GM12878 (cell line): ENCODE data around the gene HNRNPH1. TPM values are rescaled to one million over a fixed set of nuclear protein-coding genes. Genes with fewer than 3 reads are reported as not detected.
A peak's percentile ranks its signal among the peaks of the same experiment; 100 is the strongest.

Experiments used
- ATAC-seq: fragments of 200-7000 bp; cut with Tn5 transposase; 3 replicates; pipeline ENCODE4 v1.9.1; 2020; ENCODE audit warnings: mild to moderate bottlenecking, moderate library complexity
- BruUV-seq: library from RNA; stranded (reverse); fragments of 400-500 nt; replicated peaks from 2 replicates; lab custom pipeline; 2021; lab: Mats Ljungman, UMichigan
- CTCF ChIA-PET: fragments of 300-600 bp; sonication (Branson Sonifier 250); formaldehyde crosslinking; extraction: SDS; loops from one replicate; lab custom pipeline; 2021; ENCODE audit warnings: inconsistent platforms; lab: Yijun Ruan, JAX
- POLR2A ChIA-PET: fragments of 350-600 bp; formaldehyde crosslinking; extraction: SDS; loops from one replicate; lab custom pipeline; 2021; ENCODE audit warnings: inconsistent platforms; lab: Charles Lee
- RAD21 ChIA-PET: fragments of 300-600 bp; sonication (Branson Sonifier 250); formaldehyde crosslinking; loops from one replicate; lab custom pipeline; 2023; ENCODE audit warnings: antibody characterized with exemption; ENCODE audit not compliant: unreplicated experiment; lab: Charles Lee
- SMC1A ChIA-PET: fragments of 300-600 bp; sonication (Branson Sonifier 250); formaldehyde crosslinking; loops from one replicate; lab custom pipeline; 2023; ENCODE audit not compliant: unreplicated experiment, uncharacterized antibody; lab: Charles Lee
- DNase-seq: peaks from one replicate; pipeline ENCODE4 v3.0.0-alpha.2; 2011; ENCODE audit warnings: low read depth, low spot score
- FAIRE-seq: peaks from 3 replicates; lab custom pipeline; 2011; peaks lifted over from hg19 to GRCh38; lab: Jason Lieb, UNC
- H2AFZ ChIP-seq: 2 replicates; pipeline ENCODE4 v1.6.0; 2011; ENCODE audit warnings: low read depth, low read length, control low read depth; ENCODE audit not compliant: control insufficient read depth
- H3K27ac ChIP-seq: 2 replicates; pipeline ENCODE4 v1.5.1; 2011; ENCODE audit warnings: control low read depth; ENCODE audit not compliant: control insufficient read depth, insufficient read depth
- H3K27me3 ChIP-seq, 2 experiments: replicated peaks in 1 of 2; 2 replicates each; pipeline versions ENCODE4 v1.6.0 to v1.6.1; 2011; ENCODE audit warnings: low read length in 1 of 2; ENCODE audit not compliant: control insufficient read depth in 2 of 2, insufficient read depth in 2 of 2
- H3K36me3 ChIP-seq, 2 experiments: 2 replicates each; pipeline ENCODE4 v1.5.1; 2011; ENCODE audit warnings: low read length in 1 of 2; ENCODE audit not compliant: control insufficient read depth in 2 of 2, insufficient read depth in 2 of 2
- H3K4me1 ChIP-seq: 2 replicates; pipeline ENCODE4 v1.6.1; 2011; ENCODE audit warnings: mild to moderate bottlenecking, low read length, moderate library complexity, mixed read lengths; ENCODE audit not compliant: control insufficient read depth, insufficient read depth
- H3K4me2 ChIP-seq: 2 replicates; pipeline ENCODE4 v1.6.0; 2011; ENCODE audit warnings: control low read depth; ENCODE audit not compliant: control insufficient read depth, insufficient read depth
- H3K4me3 ChIP-seq: fragments of 200-600 bp; sonication (generic); 2 replicates; pipeline ENCODE4 v1.5.1; 2016
- H3K79me2 ChIP-seq: 2 replicates; pipeline ENCODE4 v1.6.0; 2011; ENCODE audit warnings: low read length; ENCODE audit not compliant: control insufficient read depth, insufficient read depth
- H3K9ac ChIP-seq: 2 replicates; pipeline ENCODE4 v1.8.0; 2011; ENCODE audit warnings: low read length, control low read depth, mixed read lengths; ENCODE audit not compliant: control insufficient read depth, insufficient read depth
- H3K9me3 ChIP-seq: replicated peaks from 3 replicates; pipeline ENCODE4 v1.5.1; 2011; ENCODE audit warnings: mild to moderate bottlenecking, low read length; ENCODE audit not compliant: control insufficient read depth, insufficient read depth
- H4K20me1 ChIP-seq: 2 replicates; pipeline ENCODE4 v1.6.0; 2011; ENCODE audit not compliant: control insufficient read depth, insufficient read depth
- FOXM1 ChIP-seq: IDR thresholded peaks from 2 replicates; pipeline ENCODE4 v1.6.1; 2012; ENCODE audit warnings: low read depth, mild to moderate bottlenecking, inconsistent platforms, low read length, moderate library complexity
- MTA2 ChIP-seq: fragments of 450-650 bp; IDR thresholded peaks from 2 replicates; pipeline ENCODE4 v1.6.1; 2016; ENCODE audit warnings: low read depth, mild to moderate bottlenecking, moderate library complexity
- RAD51 ChIP-seq: fragments of 450-650 bp; IDR thresholded peaks from 2 replicates; pipeline ENCODE4 v1.6.1; 2016; ENCODE audit warnings: moderate library complexity, mild to moderate bottlenecking, inconsistent platforms
- WGBS: methylation state at CpG from one replicate; pipeline ENCODE4 v1.1.6; 2016; ENCODE audit warnings: low lambda C conversion rate; ENCODE audit not compliant: insufficient replicate concordance, insufficient coverage; ENCODE audit errors: missing lambda C conversion rate; 5-methylcytosine and 5-hydroxymethylcytosine counted together
- in situ Hi-C: fragments of 300-500 bp; cut with MboI; formaldehyde crosslinking; loops from 9 replicates; pipeline ENCODE4 v1.14.3; 2018; ENCODE audit warnings: mixed read lengths
- intact Hi-C: fragments of 100-400 bp; cut with micrococcal nuclease; formaldehyde crosslinking; loops from one replicate; pipeline ENCODE4 v1.14.2; 2022; ENCODE audit not compliant: unreplicated experiment
- polyA plus RNA-seq, 11 experiments: library from polyadenylated mRNA; depleted of rRNA in 4 of 11; unstranded in 6 of 11; stranded (reverse) in 5 of 11; fragments of >200 nt; fragmentation: Nextera tagmentation in 4 of 11; fragmentation: Illumina TruSeq in 1 of 11; extraction: Ambion mirVana in 4 of 11; extraction: Trizol in 1 of 11; gene quantifications; 1 replicate in 1 of 11; 2 replicates in 10 of 11; pipeline versions ENCODE4 v1.2.1 to v1.2.3, GENCODE V29; 2011 to 2016; ENCODE audit warnings: inconsistent platforms in 2 of 11, missing spikeins in 2 of 11, low read depth in 1 of 11
- total RNA-seq, 4 experiments: library from RNA; depleted of rRNA in 3 of 4; stranded (reverse); fragments of >200 nt in 3 of 4; fragmentation: Illumina TruSeq in 1 of 4; extraction: Trizol in 1 of 4; gene quantifications; 2 replicates each; pipeline versions ENCODE4 v1.2.1 to v1.2.3, GENCODE V29; 2013 to 2021
- TF ChIP-seq, protein P1 (sequence below): fragments of 450-650 bp; formaldehyde crosslinking; IDR thresholded peaks from 2 replicates; pipeline ENCODE4 v1.5.0; 2022; ENCODE audit warnings: mild to moderate bottlenecking, missing genetic modification characterization

The HNRNPH1 gene
- total and polyA plus RNA-seq, 10 of the 15 experiments (the other 5 are each of a cell fraction or from before 2014, with no cell fraction given): 184 to 780 (median 690) TPM

DNA sequence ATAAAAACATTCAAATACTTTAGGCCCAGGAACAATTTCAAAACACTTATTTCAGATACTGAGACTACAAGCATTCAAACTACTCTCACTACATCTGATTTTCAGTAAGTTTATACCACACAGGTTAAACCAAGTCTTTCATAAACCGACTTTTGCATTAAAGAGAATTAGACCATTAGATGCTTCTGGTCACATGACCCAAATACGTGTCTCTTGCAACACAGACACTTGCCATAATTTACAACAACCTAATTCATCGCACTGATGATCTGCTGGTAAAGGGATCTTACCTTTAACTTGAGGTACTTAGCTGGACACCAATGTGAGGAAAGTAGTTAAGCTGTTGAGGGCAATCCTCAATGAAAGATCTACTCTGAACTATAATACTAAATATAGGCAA lies 3.2 kb downstream of the HNRNPH1 start:
- ChIA-PET POLR2A (interaction anchor here (0.5 to 1.0 kb wide), 2 partner anchors 70 to 81 kb away, joined by 3 to 4 read pairs; no protein-coding TSS in a partner anchor), SMC1A (interaction anchor here (0.7 kb wide), 1 partner anchor 30 kb away, joined by 3 read pairs; no protein-coding TSS in a partner anchor), RAD21 (no interaction called here), CTCF (interaction anchor here (1.2 to 1.5 kb wide), 3 partner anchors 7 to 59 kb away, joined by 3 to 6 read pairs (median 4); no protein-coding TSS in a partner anchor)
- H3K9ac ChIP-seq: peak overlapping the region; percentile 42
- peaks cover 7% of the 10 kb centered on the region for H3K4me1 ChIP-seq
- 17% methylated on average over 3 of the region's 3 CpGs for WGBS
- H4K20me1 ChIP-seq: peaks cover 16% of the 10 kb centered on the region
- in situ Hi-C loops: no loop called here
- no peak overlapping the region for H2AFZ ChIP-seq
- TF ChIP-seq, protein P1, sequence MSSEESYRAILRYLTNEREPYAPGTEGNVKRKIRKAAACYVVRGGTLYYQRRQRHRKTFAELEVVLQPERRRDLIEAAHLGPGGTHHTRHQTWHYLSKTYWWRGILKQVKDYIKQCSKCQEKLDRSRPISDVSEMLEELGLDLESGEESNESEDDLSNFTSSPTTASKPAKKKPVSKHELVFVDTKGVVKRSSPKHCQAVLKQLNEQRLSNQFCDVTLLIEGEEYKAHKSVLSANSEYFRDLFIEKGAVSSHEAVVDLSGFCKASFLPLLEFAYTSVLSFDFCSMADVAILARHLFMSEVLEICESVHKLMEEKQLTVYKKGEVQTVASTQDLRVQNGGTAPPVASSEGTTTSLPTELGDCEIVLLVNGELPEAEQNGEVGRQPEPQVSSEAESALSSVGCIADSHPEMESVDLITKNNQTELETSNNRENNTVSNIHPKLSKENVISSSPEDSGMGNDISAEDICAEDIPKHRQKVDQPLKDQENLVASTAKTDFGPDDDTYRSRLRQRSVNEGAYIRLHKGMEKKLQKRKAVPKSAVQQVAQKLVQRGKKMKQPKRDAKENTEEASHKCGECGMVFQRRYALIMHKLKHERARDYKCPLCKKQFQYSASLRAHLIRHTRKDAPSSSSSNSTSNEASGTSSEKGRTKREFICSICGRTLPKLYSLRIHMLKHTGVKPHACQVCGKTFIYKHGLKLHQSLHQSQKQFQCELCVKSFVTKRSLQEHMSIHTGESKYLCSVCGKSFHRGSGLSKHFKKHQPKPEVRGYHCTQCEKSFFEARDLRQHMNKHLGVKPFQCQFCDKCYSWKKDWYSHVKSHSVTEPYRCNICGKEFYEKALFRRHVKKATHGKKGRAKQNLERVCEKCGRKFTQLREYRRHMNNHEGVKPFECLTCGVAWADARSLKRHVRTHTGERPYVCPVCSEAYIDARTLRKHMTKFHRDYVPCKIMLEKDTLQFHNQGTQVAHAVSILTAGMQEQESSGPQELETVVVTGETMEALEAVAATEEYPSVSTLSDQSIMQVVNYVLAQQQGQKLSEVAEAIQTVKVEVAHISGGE (CRISPR knock-in tag): 0 out of 2 replicates have a peak, but pooled peaks have one; percentile 7
- TF ChIP-seq MTA2: no peak
- TF ChIP-seq RAD51: peak; percentile 79; the same call in 1 of the 2 replicates
- no peak for TF ChIP-seq FOXM1
- intact Hi-C loops: loop anchor here (5.0 kb wide), 1 partner anchor 63 kb away; no protein-coding TSS in a partner anchor
- peak overlapping the region; percentile 84 for H3K4me2 ChIP-seq
- H3K27me3 ChIP-seq: no peaks in the 10 kb centered on the region
- H3K27ac ChIP-seq: no peak overlapping the region
- peaks cover 10 to 34% of the 10 kb centered on the region in 2 experiments for H3K36me3 ChIP-seq
- BruUV-seq: no TSS peak
- no peaks in the 10 kb centered on the region for H3K9me3 ChIP-seq
- ATAC-seq (no peak), FAIRE-seq (no peak), DNase-seq (no peak)
- H3K4me3 ChIP-seq: peak overlapping the region; percentile 81
- H3K79me2 ChIP-seq: peaks cover 70% of the 10 kb centered on the region
